ENCODE results near the gene SGF29.

DNA sequence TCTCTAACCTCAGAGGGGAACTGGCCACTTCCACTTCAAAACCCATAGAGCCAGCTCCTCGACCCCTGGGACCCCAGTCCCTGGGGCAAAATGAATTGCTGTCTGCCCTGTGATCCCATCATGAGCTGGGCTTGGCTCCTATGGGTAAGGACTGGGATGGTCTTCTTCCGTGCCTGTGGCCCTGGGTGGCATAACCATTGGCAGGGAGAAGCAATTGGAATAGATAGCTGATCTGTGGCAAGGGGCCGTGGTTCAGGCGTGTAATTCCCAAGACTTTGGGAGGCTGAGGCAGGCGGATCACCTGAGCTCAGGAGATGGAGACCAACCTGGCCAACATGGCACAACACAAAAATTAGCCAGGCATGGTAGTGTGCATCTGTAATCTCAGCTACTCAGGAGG lies 38.8 kb downstream of the SGF29 start:
- TF ChIP-seq, protein P1, sequence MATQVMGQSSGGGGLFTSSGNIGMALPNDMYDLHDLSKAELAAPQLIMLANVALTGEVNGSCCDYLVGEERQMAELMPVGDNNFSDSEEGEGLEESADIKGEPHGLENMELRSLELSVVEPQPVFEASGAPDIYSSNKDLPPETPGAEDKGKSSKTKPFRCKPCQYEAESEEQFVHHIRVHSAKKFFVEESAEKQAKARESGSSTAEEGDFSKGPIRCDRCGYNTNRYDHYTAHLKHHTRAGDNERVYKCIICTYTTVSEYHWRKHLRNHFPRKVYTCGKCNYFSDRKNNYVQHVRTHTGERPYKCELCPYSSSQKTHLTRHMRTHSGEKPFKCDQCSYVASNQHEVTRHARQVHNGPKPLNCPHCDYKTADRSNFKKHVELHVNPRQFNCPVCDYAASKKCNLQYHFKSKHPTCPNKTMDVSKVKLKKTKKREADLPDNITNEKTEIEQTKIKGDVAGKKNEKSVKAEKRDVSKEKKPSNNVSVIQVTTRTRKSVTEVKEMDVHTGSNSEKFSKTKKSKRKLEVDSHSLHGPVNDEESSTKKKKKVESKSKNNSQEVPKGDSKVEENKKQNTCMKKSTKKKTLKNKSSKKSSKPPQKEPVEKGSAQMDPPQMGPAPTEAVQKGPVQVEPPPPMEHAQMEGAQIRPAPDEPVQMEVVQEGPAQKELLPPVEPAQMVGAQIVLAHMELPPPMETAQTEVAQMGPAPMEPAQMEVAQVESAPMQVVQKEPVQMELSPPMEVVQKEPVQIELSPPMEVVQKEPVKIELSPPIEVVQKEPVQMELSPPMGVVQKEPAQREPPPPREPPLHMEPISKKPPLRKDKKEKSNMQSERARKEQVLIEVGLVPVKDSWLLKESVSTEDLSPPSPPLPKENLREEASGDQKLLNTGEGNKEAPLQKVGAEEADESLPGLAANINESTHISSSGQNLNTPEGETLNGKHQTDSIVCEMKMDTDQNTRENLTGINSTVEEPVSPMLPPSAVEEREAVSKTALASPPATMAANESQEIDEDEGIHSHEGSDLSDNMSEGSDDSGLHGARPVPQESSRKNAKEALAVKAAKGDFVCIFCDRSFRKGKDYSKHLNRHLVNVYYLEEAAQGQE (IDR thresholded peaks at IDR 0.05; ENCODE audit: insufficient read depth in 1 of 2, low read depth in 2 of 2, low read length in 2 of 2): no peak
- TF ChIP-seq TAF1 (IDR thresholded peaks at IDR 0.05; ENCODE audit: borderline replicate concordance, insufficient read depth, low read length): no peak
